HepG2 (cell line): ENCODE measurements around the gene ATP2B3. TPM values are rescaled to one million over a fixed set of nuclear protein-coding genes. Genes with fewer than 3 reads are reported as not detected.
A peak's percentile ranks its signal among the peaks of the same experiment; 100 is the strongest.

Source experiments
- ATAC-seq: fragments of 200-7000 bp; cut with Tn5 transposase; 3 replicates; pipeline ENCODE4 v1.9.1; 2020; ENCODE audit warnings: mild to moderate bottlenecking, moderate library complexity
- BruUV-seq: library from RNA; stranded (reverse); fragments of 400-500 nt; replicated peaks from 2 replicates; lab custom pipeline; 2021; lab: Mats Ljungman, UMichigan
- CTCF ChIA-PET: fragments of 300-600 bp; formaldehyde crosslinking; extraction: SDS; loops from one replicate; lab custom pipeline; 2021; ENCODE audit warnings: low total read pairs, inconsistent platforms, low intra/inter-chr PET ratio; lab: Yijun Ruan, JAX
- POLR2A ChIA-PET: fragments of 350-600 bp; sonication (Branson Sonifier 250); formaldehyde crosslinking; loops from one replicate; lab custom pipeline; 2020; ENCODE audit warnings: antibody characterized with exemption, inconsistent platforms; lab: Yijun Ruan, JAX
- DNase-seq: peaks from one replicate; pipeline ENCODE4 v3.0.0-alpha.2; 2015; ENCODE audit warnings: low spot score
- FAIRE-seq: peaks from 3 replicates; lab custom pipeline; 2011; peaks lifted over from hg19 to GRCh38; lab: Jason Lieb, UNC
- H2AFZ ChIP-seq: one replicate; pipeline ENCODE4 v1.6.1; 2011; ENCODE audit warnings: low read length, inconsistent platforms
- H3K27ac ChIP-seq: fragments of 300-600 bp; 3 replicates; pipeline ENCODE4 v1.8.0; 2011; ENCODE audit warnings: mixed run types, mild to moderate bottlenecking, mixed read lengths, low read length, inconsistent platforms; ENCODE audit not compliant: insufficient read depth; ENCODE audit errors: extremely low read length
- H3K27me3 ChIP-seq, 2 experiments: fragments of 200-600 bp in 1 of 2; 2 replicates in 1 of 2; 3 replicates in 1 of 2; pipeline versions ENCODE4 v1.6.0 to v1.8.0; 2011; ENCODE audit warnings: low read length in 2 of 2, mild to moderate bottlenecking in 2 of 2, moderate library complexity in 2 of 2, inconsistent platforms in 1 of 2; ENCODE audit not compliant: insufficient read depth in 2 of 2, control insufficient read depth in 1 of 2
- H3K36me3 ChIP-seq, 2 experiments: fragments of 200-600 bp in 1 of 2; replicated peaks in 1 of 2; 2 replicates in 1 of 2; 3 replicates in 1 of 2; pipeline versions ENCODE4 v1.5.1 to v1.8.0; 2011; ENCODE audit warnings: low read length in 2 of 2, inconsistent platforms in 1 of 2; ENCODE audit not compliant: insufficient read depth in 2 of 2, control insufficient read depth in 1 of 2
- H3K4me1 ChIP-seq: 2 replicates; pipeline ENCODE4 v1.5.1; 2012; ENCODE audit warnings: low read length, inconsistent platforms; ENCODE audit not compliant: insufficient read depth
- H3K4me2 ChIP-seq: 2 replicates; pipeline ENCODE4 v1.6.0; 2011; ENCODE audit warnings: low read depth, low read length, inconsistent platforms
- H3K4me3 ChIP-seq, 3 experiments: fragments of 200-600 bp in 1 of 3; sonication (generic), shearing (Covaris generic) in 1 of 3; replicated peaks in 1 of 3; 2 replicates each; pipeline ENCODE4 v1.5.1; 2011 to 2016; ENCODE audit warnings: low read length in 3 of 3, inconsistent platforms in 2 of 3, low read depth in 2 of 3, mild to moderate bottlenecking in 2 of 3, control low read depth in 1 of 3, mixed read lengths in 1 of 3; ENCODE audit not compliant: insufficient read depth in 1 of 3
- H3K79me2 ChIP-seq: one replicate; pipeline ENCODE4 v1.6.1; 2011; ENCODE audit warnings: low read length, inconsistent platforms; ENCODE audit not compliant: insufficient read depth
- H3K9ac ChIP-seq: 2 replicates; pipeline ENCODE4 v1.6.0; 2011; ENCODE audit warnings: mild to moderate bottlenecking, low read depth, low read length, inconsistent platforms; ENCODE audit not compliant: insufficient read depth
- H3K9me3 ChIP-seq: 2 replicates; pipeline ENCODE4 v1.5.1; 2012; ENCODE audit warnings: mild to moderate bottlenecking, low read length
- H4K20me1 ChIP-seq: 2 replicates; pipeline ENCODE4 v1.6.0; 2011; ENCODE audit warnings: inconsistent platforms, mild to moderate bottlenecking, low read length, moderate library complexity; ENCODE audit not compliant: insufficient read depth
- ATF7-NPFF ChIP-seq: sonication (generic); formaldehyde crosslinking; IDR thresholded peaks from 2 replicates; pipeline ENCODE4 v1.8.1; 2023; ENCODE audit warnings: mild to moderate bottlenecking, low read depth, missing genetic modification reagents, moderate library complexity
- ATRX ChIP-seq: sonication (generic); formaldehyde crosslinking; IDR thresholded peaks from 2 replicates; pipeline ENCODE4 v1.4.0; 2020; ENCODE audit warnings: missing genetic modification reagents, borderline replicate concordance
- CBFB ChIP-seq: sonication (generic); formaldehyde crosslinking; IDR thresholded peaks from 2 replicates; pipeline ENCODE4 v1.4.0; 2020; ENCODE audit warnings: missing genetic modification reagents
- HOXA3 ChIP-seq: sonication (generic); formaldehyde crosslinking; IDR thresholded peaks from 2 replicates; pipeline ENCODE4 v1.5.0; 2020; ENCODE audit warnings: missing genetic modification reagents
- HOXD1 ChIP-seq: sonication (generic); formaldehyde crosslinking; IDR thresholded peaks from 2 replicates; pipeline ENCODE4 v1.5.0; 2020; ENCODE audit warnings: missing genetic modification reagents
- MAZ ChIP-seq, 2 experiments: sonication (generic) in 1 of 2; formaldehyde crosslinking in 1 of 2; IDR thresholded peaks; 2 replicates each; pipeline versions ENCODE4 v1.5.0 to v1.6.1; 2012 to 2020; ENCODE audit warnings: low read depth in 2 of 2, mild to moderate bottlenecking in 2 of 2, borderline replicate concordance in 1 of 2, improper control_type of control experiment in 1 of 2, low read length in 1 of 2, missing genetic modification reagents in 1 of 2, moderate library complexity in 1 of 2
- RELA ChIP-seq: sonication (generic); formaldehyde crosslinking; IDR thresholded peaks from 2 replicates; pipeline ENCODE4 v1.4.0; 2020; ENCODE audit warnings: missing genetic modification reagents
- SMAD1 ChIP-seq: sonication (generic); formaldehyde crosslinking; IDR thresholded peaks from 2 replicates; pipeline ENCODE4 v1.4.0; 2020; ENCODE audit warnings: missing genetic modification reagents, low read depth, mild to moderate bottlenecking, borderline replicate concordance
- SRF ChIP-seq: IDR thresholded peaks from 2 replicates; pipeline ENCODE4 v1.6.1; 2011; ENCODE audit warnings: mild to moderate bottlenecking, low read depth, low read length, moderate library complexity
- STAG1 ChIP-seq: sonication (generic); formaldehyde crosslinking; IDR thresholded peaks from 2 replicates; pipeline ENCODE4 v1.4.0; 2020; ENCODE audit warnings: missing genetic modification reagents
- U2AF1 ChIP-seq: fragments of 200-400 bp; formaldehyde crosslinking; optimal IDR thresholded peaks from 2 replicates; pipeline ENCODE3; 2017; ENCODE audit warnings: mild to moderate bottlenecking, low read depth, low read length
- ZFP36 ChIP-seq: fragments of 150-350 bp; IDR thresholded peaks from 2 replicates; pipeline ENCODE4 v1.6.1; 2018; ENCODE audit warnings: borderline replicate concordance, low read length, low read depth; ENCODE audit not compliant: partially characterized antibody
- ZKSCAN5 ChIP-seq: sonication (generic); formaldehyde crosslinking; IDR thresholded peaks from 2 replicates; pipeline ENCODE4 v1.5.1; 2020; ENCODE audit warnings: mild to moderate bottlenecking, missing genetic modification reagents
- ZNF160 ChIP-seq: sonication (generic); formaldehyde crosslinking; IDR thresholded peaks from 2 replicates; pipeline ENCODE4 v1.8.0; 2022; ENCODE audit warnings: mild to moderate bottlenecking, inconsistent platforms, missing genetic modification reagents
- ZNF441 ChIP-seq: sonication (generic); formaldehyde crosslinking; IDR thresholded peaks from 2 replicates; pipeline ENCODE4 v1.7.0; 2021; ENCODE audit warnings: missing genetic modification reagents, borderline replicate concordance
- ZNF564 ChIP-seq: sonication (generic); formaldehyde crosslinking; IDR thresholded peaks from 2 replicates; pipeline ENCODE4 v1.8.1; 2023; ENCODE audit warnings: mild to moderate bottlenecking, missing genetic modification reagents
- ZNF615 ChIP-seq: sonication (generic); formaldehyde crosslinking; IDR thresholded peaks from 2 replicates; pipeline ENCODE4 v1.5.0; 2020; ENCODE audit warnings: mild to moderate bottlenecking, missing genetic modification reagents, borderline replicate concordance
- ZSCAN21 ChIP-seq: sonication (generic); formaldehyde crosslinking; IDR thresholded peaks from 2 replicates; pipeline ENCODE4 v1.8.0; 2022; ENCODE audit warnings: mild to moderate bottlenecking, missing genetic modification reagents, moderate library complexity, borderline replicate concordance
- WGBS: methylation state at CpG from one replicate; pipeline ENCODE4 v1.1.6; 2017; ENCODE audit warnings: low lambda C conversion rate; 5-methylcytosine and 5-hydroxymethylcytosine counted together
- in situ Hi-C: cut with HindIII; loops from 2 replicates; pipeline ENCODE4 v1.10.0; 2017; ENCODE audit warnings: low pct_unique_long_range_greater_than_20kb; ENCODE audit not compliant: extremely low pct_ligation_motif_present
- intact Hi-C: fragments of 100-400 bp; cut with micrococcal nuclease; formaldehyde crosslinking; loops from one replicate; pipeline ENCODE4 v1.10.0; 2022; ENCODE audit not compliant: unreplicated experiment
- polyA plus RNA-seq, 8 experiments: library from polyadenylated mRNA; depleted of rRNA in 3 of 8; stranded (reverse) in 7 of 8; unstranded in 1 of 8; fragments of >200 nt; fragmentation: Illumina TruSeq in 4 of 8; extraction: Trizol in 4 of 8; gene quantifications; 2 replicates each; pipeline versions ENCODE4 v1.2.1 to v1.2.3, GENCODE V29; 2011 to 2016; ENCODE audit warnings: low read depth in 4 of 8, missing spikeins in 1 of 8, mixed read lengths in 1 of 8; ENCODE audit not compliant: insufficient read depth in 1 of 8
- total RNA-seq, 5 experiments: library from RNA; depleted of rRNA; stranded (reverse); fragments of >200 nt; fragmentation: Illumina TruSeq; extraction: Trizol; gene quantifications; 2 replicates each; pipeline ENCODE4 v1.2.3, GENCODE V29; 2016; ENCODE audit warnings: low read depth in 1 of 5
- TF ChIP-seq, protein P1 (sequence below): sonication (generic); formaldehyde crosslinking; IDR thresholded peaks from 2 replicates; pipeline ENCODE4 v1.8.0; 2022; ENCODE audit warnings: missing genetic modification reagents, mild to moderate bottlenecking, borderline replicate concordance

Gene ATP2B3
- total and polyA plus RNA-seq, 2 of the 13 experiments (the other 11 are each of a cell fraction or from before 2014, with no cell fraction given): not detected

DNA sequence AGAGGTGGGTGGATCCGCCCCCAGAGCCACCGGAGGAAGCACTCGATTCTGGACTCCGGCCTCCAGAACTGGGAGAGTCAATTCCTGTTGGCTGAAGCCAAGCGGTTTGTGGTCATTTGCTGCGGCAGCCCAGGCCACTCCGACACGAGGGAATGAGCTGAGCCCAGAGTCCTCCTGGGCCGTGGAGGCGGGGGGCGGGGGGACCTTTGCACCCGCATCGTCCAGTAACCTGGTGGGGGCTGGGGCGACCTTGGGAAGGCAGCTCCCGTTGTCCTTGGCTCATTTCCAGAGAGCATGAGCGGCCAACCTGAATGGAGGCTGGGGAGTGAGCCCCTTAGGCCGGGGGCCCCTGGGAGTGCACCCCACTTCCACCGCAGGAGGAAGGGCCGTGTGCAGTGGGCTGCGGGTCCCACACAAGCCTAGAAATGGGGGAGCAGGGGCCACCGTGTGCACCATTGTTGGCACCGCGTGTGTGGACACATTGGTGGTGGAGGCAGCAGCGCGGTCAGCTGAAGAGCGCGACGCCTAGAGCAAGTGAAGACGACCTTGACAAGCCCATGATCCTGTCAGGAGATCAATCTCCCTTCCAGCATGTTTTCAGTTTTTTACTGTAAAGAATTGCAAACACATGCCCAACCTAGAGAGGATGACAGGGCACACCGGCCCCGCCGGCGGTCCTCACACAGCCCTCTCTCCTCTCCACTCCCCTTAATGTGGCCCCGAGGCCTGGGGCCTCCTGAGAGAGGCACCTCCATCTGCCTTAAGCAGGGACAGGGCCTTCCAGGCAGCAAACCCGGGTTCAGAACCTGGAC is 109.6 kb downstream of the ATP2B3 start (continued):
- TF ChIP-seq ZSCAN21 (CRISPR knock-in tag): peak; percentile 49; the same call in 1 of the 2 replicates
- peak; percentile 65 for TF ChIP-seq MAZ (IDR thresholded peaks at IDR 0.05; ENCODE audit: borderline replicate concordance, low read depth, low read length)
- 0 out of 2 replicates have a peak, but pooled peaks have one; percentile 29 for TF ChIP-seq MAZ (CRISPR knock-in tag; IDR thresholded peaks at IDR 0.05; ENCODE audit: low read depth)
- TF ChIP-seq, all 625 proteins: peak for 127

DNA sequence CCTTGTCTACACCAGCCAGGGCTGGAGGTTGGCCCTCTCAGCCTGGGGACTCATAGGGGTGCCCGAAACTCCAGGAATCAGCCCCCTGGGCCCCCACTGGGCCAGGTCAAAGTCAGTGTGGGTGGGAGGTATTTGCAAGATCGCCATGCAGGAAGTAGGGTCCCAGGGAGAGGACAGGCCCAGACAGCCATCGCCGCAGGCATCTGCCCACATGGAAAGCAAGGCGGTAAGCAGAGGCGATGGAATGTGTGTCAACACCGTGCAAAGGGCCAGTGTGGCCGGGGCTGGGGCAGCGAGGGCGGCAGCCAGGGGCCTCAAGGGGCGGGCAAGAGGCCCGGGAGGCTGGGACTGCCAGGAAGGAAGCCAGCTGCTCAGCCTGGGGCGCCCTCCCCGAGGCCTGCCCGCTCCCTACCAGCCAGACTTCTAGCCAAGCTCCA is 110.3 kb downstream of the ATP2B3 start:
- DNase-seq (peak; percentile 80), ATAC-seq (peak; percentile 68), FAIRE-seq (peak; percentile 76)
- H3K4me2 ChIP-seq: peak overlapping the region; percentile 63
- CTCF ChIA-PET: no interaction called here
- no peaks in the 10 kb centered on the region for H4K20me1 ChIP-seq
- peaks cover 86% of the 10 kb centered on the region for H3K4me1 ChIP-seq
- H3K79me2 ChIP-seq: peaks cover 22% of the 10 kb centered on the region
- H3K27me3 ChIP-seq: no peaks in the 10 kb centered on the region
- no TSS peak for BruUV-seq
- H3K9ac ChIP-seq: peak overlapping the region; percentile 84
- WGBS: no CpG with 5 or more reads among the region's 15 CpGs
- no peaks in the 10 kb centered on the region for H3K9me3 ChIP-seq
- intact Hi-C loops: no loop called here
- no peak overlapping the region for H2AFZ ChIP-seq
- in situ Hi-C loops: no loop called here
- no peaks in the 10 kb centered on the region for H3K36me3 ChIP-seq
- POLR2A ChIA-PET: interaction anchor here (1.9 to 11.8 kb wide), 5 partner anchors 9 to 301 kb away, joined by 4 to 596 read pairs (median 144); partner anchors contain the start of genes CCNQ and DUSP9
- peak overlapping the region; percentile 100 for H3K27ac ChIP-seq
- peak overlapping the region in 1 of 3 experiments; percentile 37; a peak in 2 of 6 replicates for H3K4me3 ChIP-seq
- TF ChIP-seq ZNF160 (CRISPR knock-in tag): peak; percentile 71; the same call in 1 of the 2 replicates
- no peak for TF ChIP-seq ZFP36
- TF ChIP-seq, protein P1, sequence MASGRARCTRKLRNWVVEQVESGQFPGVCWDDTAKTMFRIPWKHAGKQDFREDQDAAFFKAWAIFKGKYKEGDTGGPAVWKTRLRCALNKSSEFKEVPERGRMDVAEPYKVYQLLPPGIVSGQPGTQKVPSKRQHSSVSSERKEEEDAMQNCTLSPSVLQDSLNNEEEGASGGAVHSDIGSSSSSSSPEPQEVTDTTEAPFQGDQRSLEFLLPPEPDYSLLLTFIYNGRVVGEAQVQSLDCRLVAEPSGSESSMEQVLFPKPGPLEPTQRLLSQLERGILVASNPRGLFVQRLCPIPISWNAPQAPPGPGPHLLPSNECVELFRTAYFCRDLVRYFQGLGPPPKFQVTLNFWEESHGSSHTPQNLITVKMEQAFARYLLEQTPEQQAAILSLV (CRISPR knock-in tag): peak; percentile 54; the same call in 1 of the 2 replicates
- TF ChIP-seq ZNF441 (CRISPR knock-in tag): peak; percentile 33; the same call in 1 of the 2 replicates
- TF ChIP-seq SMAD1 (CRISPR knock-in tag): no peak
- TF ChIP-seq HOXD1 (CRISPR knock-in tag): 0 out of 2 replicates have a peak, but pooled peaks have one; percentile 63
- TF ChIP-seq CBFB (CRISPR knock-in tag): no peak; the same call in 1 of the 2 replicates
- no peak for TF ChIP-seq ZKSCAN5
- peak; percentile 59; the same call in 1 of the 2 replicates for TF ChIP-seq ATF7-NPFF
- TF ChIP-seq SRF: no peak
- TF ChIP-seq U2AF1: no peak
- TF ChIP-seq HOXA3 (CRISPR knock-in tag): peak; percentile 79
- TF ChIP-seq STAG1 (CRISPR knock-in tag): peak; percentile 15; the same call in 1 of the 2 replicates
- no peak; the same call in 1 of the 2 replicates for TF ChIP-seq ZNF564 (CRISPR knock-in tag)
- TF ChIP-seq ATRX (CRISPR knock-in tag): no peak
- TF ChIP-seq ZNF615 (CRISPR knock-in tag): 0 out of 2 replicates have a peak, but pooled peaks have one; percentile 59
- TF ChIP-seq RELA: 0 out of 2 replicates have a peak, but pooled peaks have one; percentile 32
